ENCODE results near the gene ZCCHC7. TPM values are rescaled to one million over a fixed set of nuclear protein-coding genes. Genes with fewer than 3 reads are reported as not detected.

The ZCCHC7 gene
- total RNA-seq, 4 donors from 2014 or later, result 13.8 to 24.6 (median 18.5) TPM

- no peak for TF ChIP-seq CTCF (IDR thresholded peaks at IDR 0.05; ENCODE audit: low read depth)
Measured at GRCh38 chr9:37221489-37222106, 101.2 kb downstream of the ZCCHC7 start.

GRCh38 chr9:37229455-37229854 is 109.1 kb downstream of the ZCCHC7 start:
- no peak for TF ChIP-seq CTCF (IDR thresholded peaks at IDR 0.05; ENCODE audit: low read depth)

GRCh38 chr9:37229882-37230482 is 109.6 kb downstream of the ZCCHC7 start:
- no peak for TF ChIP-seq CTCF (IDR thresholded peaks at IDR 0.05; ENCODE audit: low read depth)

GRCh38 chr9:37236822-37237221 is 116.4 kb downstream of the ZCCHC7 start:
- TF ChIP-seq CTCF (IDR thresholded peaks at IDR 0.05; ENCODE audit: low read depth), result no peak

GRCh38 chr9:37238122-37238521 is 117.7 kb downstream of the ZCCHC7 start:
- TF ChIP-seq CTCF (IDR thresholded peaks at IDR 0.05; ENCODE audit: low read depth), result no peak

GRCh38 chr9:37239224-37239859 is 119.0 kb downstream of the ZCCHC7 start:
- no peak for TF ChIP-seq CTCF (IDR thresholded peaks at IDR 0.05; ENCODE audit: low read depth)

- no peak for TF ChIP-seq CTCF (IDR thresholded peaks at IDR 0.05; ENCODE audit: low read depth)
Measured at GRCh38 chr9:37239921-37240320, 119.5 kb downstream of the ZCCHC7 start.

Data from subcutaneous adipose tissue (tissue), 4 donors.